Ovary (tissue), 3 donors: ENCODE measurements around the gene TES.

Experiments used
- CTCF ChIP-seq, 3 donors: fragments of 450-650 bp in 2 of 3; fragments of 200-600 bp in 1 of 3; IDR thresholded peaks; one replicate each; pipeline versions ENCODE4 v1.5.1 to v1.8.0; 2016 to 2022; ENCODE audit warnings: antibody characterized with exemption in 3 of 3, mild to moderate bottlenecking in 1 of 3
- POLR2A ChIP-seq: fragments of 450-650 bp; IDR thresholded peaks from one replicate; pipeline ENCODE4 v1.6.1; 2017; ENCODE audit warnings: antibody characterized with exemption, mild to moderate bottlenecking, moderate library complexity
- donor health status: DM: no; HTN: no; CAD: no.

GRCh38 chr7:116307253-116307652, 96.9 kb downstream of the TES start:
- TF ChIP-seq CTCF (IDR thresholded peaks at IDR 0.05), result no peak
- no peak for TF ChIP-seq POLR2A
